Retina (tissue), 1 donor: ENCODE measurements around the gene SMTNL2.

Experiments
- DNase-seq: peaks from one replicate; pipeline ENCODE4 v3.0.0-alpha.2; 2016

Gene SMTNL2

DNA sequence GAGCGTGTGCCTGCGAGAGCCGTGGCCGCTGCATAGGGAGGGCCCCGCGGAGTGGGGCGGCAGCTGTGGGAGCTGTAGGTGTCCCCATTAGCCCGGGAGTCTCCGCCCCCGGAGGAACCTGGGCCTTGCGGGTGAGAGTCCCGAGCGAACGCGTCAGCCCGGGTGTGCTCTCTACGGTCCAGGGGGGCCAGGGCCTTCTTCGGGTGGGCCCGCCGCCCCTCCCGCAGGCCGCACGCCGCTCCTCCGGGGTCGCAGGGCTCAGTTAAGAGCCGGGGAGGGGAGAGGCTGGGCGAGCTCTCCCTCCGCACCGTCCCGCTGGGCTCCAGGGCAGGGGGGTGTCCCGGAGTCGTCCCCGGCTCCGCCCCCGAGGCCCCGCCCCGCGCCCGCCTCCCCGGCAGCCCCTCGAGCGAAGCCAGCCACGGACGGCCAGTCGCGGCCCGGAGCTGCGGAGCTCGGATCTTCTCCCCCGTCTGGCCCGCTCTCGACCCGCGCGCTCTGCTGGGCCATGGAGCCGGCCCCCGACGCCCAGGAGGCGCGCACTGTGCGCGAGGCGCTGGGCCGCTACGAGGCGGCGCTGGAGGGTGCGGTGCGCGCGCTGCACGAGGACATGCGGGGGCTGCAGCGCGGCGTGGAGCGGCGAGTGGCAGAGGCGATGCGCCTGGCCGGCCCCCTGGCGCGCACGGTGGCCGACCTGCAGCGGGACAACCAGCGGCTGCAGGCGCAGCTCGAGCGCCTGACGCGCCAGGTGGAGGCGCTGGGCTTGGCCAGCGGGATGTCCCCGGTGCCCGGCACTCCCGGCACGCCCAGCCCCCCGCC is at the start of gene SMTNL2:
TSS of gene SMTNL2 (plus strand) at position 429 of the 816 bp plus-strand sequence. CDS start at position 506, 77 bp downstream.
- peak; percentile 82 for DNase-seq

DNA sequence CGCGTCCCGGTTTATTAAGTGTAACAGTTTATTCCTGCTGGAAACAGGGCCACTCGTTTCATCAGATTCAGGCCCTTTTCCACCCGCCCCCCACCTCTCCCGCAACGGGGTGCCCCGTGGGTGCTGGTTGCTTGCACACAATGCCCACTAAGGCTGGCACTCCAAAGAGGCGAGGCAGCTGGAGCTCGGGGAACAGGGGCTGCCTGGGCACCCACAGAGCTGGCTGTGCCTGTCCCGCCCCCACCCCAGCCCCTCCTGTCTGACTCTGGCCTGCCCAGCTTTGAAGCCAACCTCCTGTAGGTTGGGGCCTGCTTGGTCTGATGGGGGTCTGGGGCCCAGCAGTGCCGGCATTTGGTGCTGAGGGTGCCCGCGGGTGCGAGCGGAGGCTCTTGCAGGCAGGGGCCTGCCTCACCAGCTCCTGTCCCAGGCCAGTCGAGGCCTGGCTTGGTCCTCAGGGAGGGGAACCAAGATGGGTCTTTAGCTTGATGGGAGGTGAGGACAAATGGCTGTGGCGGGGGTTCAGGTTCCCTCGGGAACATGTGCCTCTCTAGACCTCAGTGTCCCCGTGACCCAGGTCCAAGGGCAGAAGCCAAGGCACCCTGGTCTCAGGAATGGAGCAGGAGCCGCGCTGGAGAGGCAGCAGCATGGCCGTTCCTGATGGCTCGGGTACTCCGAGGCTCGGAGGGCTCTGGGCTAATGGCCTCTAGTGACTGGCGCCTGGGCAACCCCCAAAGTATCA is 49.2 kb upstream of the SMTNL2 start:
- peak; percentile 30 for DNase-seq

DNA sequence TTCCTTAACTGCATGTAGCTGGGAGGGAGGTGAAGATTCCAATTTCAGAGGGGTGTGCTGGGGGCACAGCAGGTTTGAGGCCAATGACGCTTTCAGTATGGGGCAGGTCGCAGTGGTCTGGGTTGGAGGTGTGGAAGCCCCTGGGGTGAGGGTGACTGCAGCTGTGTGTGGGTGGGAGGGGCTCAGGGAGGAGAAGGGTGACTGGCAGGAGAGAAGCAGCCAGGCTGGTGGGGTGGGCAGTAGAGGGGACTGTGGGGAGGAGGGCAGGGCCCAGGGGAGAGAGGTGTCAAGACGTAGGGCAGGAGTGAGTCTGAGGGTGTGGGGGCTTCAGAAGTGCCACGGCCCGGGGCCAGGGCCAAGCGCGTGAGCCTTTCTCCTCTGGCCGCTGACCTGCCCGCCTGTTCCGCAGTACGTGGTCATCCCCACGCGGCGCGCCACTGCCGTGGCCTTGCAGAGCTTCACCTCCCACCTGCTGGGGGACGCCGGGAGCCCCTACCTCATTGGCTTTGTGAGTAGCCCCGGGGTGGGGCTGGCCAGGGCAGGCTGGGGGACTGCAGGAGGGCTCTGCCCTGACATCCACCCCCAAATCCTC is 48.6 kb upstream of the SMTNL2 start:
- DNase-seq, result peak; percentile 40

DNA sequence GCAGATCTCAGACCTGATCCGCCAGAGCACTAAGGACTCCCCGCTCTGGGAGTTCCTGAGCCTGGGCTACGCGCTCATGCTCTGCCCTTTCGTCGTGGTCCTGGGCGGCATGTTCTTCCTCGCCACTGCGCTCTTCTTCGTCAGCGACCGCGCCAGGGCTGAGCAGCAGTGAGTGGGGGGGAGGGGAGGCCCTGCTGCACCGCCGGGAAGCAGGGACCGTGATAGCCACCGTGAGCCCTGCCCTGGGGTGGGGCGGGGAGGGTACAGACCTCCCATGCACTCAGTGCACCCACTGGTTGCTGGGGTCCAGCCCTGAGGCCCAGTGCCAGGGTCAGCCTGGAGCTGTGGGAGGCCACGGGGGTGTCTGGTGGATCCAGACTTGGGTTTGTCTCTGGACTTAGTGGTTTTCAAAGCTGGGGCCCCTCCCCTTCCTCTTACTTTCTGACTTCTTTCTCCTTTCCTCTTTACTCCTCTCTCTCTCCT is 48.0 kb upstream of the SMTNL2 start:
- no peak for DNase-seq

DNA sequence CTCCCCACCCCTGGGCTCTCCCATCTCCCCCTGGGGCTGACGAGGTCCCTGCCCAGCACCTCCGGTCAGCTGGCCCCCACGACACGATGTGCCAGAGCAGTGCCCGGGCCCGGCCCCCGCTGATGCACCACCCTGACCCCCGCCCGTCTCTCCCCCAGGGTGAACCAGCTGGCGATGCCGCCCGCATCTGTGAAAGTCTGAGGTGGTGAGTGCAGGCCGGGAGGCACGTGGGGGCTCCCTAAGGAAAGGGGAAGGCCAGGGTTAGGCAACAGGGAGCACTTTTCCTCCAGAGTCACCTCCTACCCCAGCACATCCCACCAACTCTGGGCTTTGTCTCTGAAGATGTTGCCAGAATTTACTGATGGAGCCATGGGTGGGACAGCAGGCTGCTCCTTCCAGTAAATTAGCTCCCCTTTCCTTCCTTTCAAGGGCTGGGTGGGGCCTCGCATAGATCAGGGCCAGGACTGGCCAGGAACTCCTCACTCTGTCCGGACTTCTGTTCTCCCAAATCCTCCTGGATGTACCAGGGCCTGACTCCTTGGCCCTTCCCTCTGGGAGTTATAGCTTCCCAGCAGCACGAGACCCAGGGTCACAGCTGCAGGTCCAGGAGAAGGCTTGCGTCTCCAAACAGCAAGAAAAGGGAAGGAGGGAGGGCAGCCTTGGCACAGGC is 47.5 kb upstream of the SMTNL2 start:
- no peak for DNase-seq

DNA sequence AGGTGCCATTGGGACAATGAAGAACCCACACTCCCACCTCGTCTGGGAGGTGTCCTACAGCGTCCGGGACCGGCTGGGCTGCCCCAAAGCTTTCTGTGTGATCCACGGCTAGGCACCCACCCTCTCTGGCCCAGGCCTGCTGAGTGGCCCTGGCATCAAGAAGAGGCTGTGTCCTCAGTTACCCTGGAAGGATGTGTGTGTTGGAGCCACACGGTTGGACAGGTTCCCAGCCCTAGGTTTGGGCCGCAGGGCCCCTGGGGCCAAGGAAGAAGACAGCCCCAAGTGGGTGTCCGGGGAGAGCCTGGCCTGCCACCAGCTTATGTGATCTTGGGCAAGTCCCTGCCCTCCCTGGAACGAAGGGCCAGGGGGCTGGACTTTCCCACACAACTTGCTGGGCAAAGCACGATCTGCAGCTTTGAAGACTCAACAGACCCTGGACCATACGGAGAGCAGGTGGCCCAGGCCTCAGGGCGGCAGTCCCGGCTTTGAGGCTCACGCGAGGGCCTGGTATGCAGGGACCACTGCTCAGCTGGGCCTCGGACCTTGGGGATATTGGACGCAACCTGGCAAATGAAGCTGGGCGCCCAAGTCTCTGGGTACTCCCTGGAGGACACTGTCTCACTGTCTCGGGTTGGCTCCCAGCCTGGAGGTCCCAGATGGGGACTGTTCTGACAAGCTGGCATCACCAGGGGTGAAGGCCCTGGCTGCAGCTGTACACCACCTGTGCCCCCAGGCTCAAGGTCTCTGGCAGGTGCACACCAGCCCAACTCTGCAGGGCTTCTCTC is 46.7 kb upstream of the SMTNL2 start:
- DNase-seq, result no peak

DNA sequence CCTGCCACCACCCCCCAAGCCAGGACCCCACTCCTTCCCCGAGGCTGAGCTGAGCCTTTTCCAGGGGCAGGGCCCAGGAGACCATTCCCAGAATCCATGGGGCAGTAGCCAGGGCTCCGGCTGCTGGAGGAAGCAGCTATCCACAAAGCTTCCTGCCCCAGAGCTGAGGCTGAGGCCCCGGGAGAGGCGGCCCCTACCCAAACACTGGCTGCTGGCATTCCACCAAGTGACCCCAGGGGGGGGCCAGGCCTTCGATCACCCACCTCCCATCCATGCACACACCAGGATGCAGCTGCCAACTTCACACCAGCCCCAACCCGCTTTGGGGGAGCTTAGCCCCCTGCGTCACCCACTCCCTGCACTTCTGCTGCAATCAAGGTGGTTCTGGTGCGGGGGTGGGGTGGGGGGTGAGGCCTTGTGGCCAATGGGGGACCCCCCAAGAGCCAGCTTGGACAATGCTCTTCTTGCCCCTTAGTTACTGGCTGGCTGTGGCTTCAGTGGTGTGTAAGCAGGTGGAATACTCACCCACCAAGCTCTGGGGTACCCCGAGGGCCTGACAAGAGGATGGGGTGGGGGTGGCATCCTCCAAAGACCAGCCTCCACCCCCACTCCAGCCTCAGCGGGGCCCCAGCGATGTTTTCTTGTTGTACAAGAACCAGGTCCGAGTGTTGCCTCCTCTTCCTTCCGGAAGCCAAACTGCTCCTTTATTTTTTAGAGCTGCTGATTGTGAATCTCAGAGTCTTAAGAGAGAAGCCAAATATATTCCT is 45.9 kb upstream of the SMTNL2 start:
- no peak for DNase-seq

DNA sequence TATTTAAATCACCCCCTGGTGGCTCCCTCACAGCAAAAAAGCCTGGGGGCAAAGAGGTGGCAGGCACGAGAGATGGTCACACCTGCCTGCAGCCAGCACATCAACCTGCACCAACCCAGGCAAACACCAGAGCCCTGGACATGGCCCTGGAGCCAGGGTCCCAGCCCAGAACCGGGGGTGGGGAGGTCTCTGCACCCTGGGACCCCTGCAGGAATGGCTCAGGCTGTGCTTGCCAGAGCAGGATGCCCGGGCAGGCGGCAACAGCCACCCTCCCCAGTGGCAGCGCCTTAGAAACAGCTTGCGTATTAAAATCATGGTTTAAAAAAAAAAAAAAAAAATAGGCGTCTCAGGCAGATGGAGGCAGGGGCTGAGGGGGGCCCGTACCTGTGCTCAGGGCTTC is 45.3 kb upstream of the SMTNL2 start:
- DNase-seq, result no peak

DNA sequence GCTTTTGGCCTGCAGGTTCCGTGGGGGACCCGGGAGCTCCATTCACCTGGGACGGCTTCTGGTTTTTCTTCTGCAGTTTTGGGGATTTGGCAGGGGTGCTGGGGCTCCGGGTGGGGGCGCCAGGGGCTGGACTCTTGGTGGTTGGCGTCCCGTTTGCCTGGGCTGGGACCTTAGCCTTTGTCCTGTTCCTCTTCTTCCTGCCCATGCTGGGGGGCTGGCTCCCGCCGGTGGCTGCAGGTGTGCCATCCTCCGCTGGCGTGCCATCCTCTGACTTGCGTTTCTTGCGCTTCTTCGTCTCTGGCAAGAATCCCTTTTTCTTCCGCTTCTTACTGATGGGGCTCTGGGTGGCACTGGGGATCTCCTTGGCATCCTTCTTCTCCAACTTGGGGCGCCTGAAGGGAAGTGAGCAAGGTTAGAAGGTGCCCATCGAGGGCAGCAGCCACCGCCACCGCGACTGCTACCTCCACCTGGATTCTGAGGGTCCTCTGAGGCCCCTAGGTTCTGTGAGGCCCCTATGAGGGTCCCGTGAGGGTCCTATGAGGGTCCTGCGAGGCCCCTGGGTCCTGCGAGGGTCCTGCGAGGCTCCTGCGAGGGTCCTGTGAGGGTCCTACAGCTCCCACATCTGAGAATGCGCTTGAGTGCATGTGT is 44.6 kb upstream of the SMTNL2 start:
- no peak for DNase-seq

DNA sequence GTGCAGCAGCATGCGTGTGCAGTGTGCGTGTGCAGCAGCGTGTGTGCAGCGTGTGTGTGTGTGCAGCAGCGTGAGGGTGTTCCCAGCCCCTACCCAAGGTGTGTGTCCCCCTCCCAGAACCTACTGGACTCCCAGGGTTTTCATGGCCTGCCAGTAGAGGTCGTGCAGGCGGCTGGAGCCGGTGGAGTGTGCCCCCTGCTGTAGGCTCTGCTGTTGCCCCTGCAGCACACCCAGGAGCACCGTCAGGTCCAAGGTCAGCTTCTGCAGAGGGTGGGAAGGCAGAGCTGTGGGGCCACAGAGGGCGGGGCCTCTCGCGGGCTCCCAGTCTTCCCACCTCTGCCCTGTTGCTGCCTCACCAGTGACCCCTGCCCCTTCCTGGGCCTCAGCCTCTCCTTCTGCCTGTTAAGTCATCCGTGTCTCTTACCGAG is 44.1 kb upstream of the SMTNL2 start:
- DNase-seq, result no peak

DNA sequence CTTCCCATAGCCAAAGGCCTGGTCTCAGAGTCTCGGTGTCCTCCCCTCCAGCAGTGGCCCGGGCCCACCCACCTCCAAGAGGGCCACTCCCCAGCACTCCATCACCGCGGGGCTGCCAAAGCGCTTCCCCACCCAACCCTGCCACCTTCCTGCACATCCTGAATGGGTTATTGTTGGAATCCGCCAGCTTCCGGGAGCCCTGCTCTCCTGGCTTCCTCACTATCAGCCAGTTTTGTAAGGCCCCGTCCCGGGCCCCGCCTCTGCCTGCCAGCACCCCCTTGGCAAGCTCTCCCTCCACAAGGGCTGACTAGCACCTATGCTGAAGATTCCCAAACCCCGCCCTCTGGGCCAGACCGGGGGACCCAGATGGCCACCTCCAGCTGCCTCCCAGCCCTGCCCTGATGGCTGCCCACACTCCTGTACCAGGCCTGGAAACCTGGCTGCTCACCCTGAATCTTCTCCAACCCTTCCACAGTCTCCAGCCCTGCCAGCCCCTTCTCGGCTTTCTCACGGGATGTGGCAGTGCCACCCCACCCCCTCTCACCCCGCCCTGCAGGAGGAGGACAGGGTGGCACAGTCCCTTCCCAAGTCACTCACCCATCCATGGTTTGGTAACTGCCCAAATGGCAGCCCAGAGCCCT is 43.5 kb upstream of the SMTNL2 start:
- no peak for DNase-seq

DNA sequence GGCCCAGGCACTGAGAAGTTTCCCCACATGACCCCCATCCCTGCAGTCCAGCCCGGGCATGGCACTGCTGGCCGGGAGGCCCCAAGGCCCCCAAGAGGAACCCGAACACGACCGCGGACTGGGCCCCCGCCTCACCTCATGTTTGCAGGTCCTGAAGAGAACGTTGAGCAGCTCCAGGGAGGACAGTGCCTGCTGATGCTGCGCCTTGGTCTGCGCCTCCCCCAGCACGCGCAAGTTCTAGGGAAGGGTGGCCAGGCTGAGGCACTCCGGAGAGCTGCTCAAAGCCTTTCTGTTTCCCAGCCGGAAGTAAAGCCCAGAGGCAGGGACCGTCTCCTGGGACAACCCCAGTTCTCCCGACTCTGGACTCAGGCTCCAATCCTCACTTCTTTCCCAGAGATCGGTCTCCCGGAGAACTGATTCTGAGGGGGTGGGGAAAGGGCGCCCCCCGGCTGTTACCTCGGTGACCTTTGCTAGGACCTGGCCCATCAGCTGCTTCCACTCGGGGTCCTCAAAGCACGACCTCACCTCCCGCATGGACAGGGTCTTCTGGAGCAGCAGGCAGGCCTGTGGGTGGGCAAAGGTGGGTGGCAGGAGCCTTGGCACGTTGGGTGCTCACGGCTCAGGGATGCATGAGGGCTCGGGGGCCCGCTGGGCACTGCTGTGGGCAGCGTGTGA is 42.9 kb upstream of the SMTNL2 start:
- DNase-seq, result no peak

DNA sequence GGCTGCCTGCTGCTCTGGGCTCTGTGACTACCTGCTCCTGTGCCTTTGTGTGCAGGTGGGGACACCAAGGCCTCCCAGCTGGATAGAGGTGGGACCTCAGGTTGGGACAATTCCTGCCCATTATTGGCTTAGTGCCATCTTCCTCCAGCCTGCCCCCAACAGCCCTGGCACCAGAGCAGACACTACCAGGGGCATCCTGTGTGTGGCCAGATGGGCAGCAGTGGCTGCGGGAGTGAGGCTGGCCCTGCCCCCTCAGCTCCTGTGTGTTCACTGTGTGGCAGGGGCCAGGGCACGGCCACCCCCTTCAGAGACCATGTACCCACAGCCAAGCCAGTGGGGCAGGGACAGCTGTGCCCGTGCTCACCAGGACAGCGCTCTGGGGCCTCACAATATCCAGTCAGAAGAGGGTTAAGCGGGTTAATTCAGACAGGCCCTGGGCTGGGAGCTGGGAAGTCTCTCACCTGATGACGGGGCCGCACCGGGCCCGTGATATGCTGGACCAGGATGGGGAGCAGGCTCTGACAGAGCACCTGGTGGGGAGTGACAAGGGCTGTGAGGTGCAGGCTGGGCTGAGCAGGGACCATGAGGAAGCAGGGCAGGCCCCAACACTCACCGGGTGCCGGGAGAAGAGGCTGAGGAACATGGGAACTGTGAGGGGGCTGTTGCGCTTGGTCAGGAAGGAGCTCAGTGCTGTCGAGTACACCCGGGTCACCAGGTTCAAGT is 42.2 kb upstream of the SMTNL2 start:
- DNase-seq, result no peak

DNA sequence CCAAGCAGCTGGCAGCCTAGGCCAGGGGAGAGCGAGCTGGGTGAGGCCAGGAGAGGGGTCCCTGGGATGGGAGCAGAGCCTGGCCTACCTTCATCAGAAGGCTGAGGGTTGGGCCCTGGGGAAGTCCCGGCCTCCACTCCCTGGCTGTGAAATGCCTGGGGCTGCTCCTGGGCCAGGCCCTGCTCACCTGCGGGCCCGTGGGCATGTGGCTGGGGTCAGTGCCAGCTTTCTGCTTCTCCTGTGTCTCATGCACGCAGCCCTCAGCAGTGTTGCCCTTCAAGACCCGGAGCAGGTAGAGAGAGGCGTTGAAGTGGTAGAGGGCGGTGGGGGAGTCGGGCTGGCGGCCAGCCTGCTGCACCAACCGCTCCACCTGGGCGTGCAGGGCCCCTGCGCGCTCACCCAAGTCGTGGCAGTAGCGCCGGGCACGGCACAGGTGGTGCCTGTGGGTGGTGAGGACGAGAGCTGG is 41.6 kb upstream of the SMTNL2 start:
- DNase-seq, result no peak

DNA sequence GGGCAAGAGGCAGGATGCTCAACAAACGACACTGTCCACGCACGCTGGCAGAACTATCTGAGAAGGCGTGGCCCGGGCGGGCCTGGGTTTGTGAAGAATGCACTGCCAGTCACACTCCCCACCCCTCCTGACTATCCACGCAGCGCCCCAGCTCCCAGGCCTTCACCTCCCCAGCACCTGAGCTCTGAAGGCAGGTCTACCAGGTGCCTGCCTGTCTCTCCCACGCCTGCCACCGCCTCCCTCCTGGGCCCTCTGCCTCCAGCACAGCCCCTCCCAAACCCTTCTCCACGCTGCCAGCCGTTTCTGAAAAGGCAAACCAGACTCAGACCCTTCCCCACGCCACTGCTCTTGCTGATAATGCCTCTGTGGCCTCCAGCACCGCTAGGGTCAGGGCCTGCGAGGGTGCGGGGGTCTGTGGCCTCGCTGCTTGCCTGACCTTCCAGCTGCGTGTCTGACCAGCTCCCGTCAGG is 40.7 kb upstream of the SMTNL2 start:
- no peak for DNase-seq

DNA sequence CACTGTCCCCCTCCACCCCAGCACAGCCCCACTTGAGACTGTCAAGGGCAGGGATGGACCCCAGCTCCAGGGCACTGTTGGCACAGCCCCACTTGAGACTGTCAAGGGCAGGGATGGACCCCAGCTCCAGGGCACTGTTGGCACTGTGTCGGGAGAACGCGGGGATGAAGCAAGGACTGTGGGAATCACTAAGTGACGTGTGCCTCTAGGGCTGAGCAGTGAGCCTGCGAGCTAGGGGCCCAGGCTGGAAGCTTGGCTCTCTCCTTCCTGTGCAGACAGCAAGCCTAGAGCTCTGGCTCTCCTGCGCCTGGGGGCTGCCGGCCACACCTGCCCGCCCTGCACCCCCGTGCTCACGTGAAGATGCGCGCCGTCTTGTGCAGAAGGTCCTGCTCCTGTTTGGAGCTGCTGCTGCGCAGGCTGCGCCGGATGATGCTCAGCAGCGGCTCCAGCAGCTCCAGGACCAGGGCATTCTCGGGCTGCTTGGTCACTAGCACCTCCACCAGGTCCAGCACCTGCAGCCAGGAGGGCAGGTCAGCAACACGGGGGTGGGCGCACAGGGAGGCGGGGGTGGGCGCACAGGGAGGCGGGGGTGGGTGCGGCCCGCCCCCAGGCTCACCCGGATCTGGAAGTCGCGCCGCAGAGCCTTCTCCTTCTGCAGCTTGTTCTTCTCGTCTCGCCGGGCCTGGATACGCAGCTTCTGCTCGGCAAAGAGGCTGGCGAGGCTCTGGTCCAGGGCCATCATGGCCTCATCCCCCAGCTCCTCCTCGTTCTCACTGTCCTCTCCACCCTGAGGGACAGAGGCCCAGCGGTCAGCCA is 40.0 kb upstream of the SMTNL2 start:
- no peak for DNase-seq

DNA sequence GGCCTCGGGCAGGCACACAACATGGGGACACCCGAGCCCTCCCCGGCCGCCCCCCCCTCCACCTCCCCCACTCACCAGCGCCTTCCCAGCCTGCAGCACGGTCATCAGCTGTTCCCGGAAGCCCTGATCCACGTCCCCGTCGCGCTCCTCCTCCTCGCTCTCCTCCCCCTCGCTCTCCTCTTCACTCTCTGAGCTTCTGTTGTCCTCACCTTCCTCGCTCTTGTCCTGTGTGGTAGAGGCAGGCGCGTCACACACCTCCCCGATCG is 39.4 kb upstream of the SMTNL2 start:
- DNase-seq, result no peak
